ENCODE measurements around the gene TRIM44.

- TF ChIP-seq CTCF (conservative IDR thresholded peaks at IDR 0.05; ENCODE audit: low read length) (no peak), EZH2phosphoT487 (IDR thresholded peaks at IDR 0.05; ENCODE audit: borderline replicate concordance) (no peak)
Observed at GRCh38 chr11:35709376-35709775, 46.8 kb downstream of the TRIM44 start.

Data from Loucy (cell line).